ENCODE data around the gene KRTAP12-1.

KRTAP12-1 gene

GRCh38 chr21:44708866-44709425 is 27.0 kb upstream of the KRTAP12-1 start:
- H3K4me3 ChIP-seq (replicated peaks in 1 of 2; ENCODE audit: low read depth in 2 of 2, low read length in 2 of 2): no peak overlapping the region
- no peak for DNase-seq (ENCODE audit: low read depth in 2 of 2)
- TF ChIP-seq, protein P1, sequence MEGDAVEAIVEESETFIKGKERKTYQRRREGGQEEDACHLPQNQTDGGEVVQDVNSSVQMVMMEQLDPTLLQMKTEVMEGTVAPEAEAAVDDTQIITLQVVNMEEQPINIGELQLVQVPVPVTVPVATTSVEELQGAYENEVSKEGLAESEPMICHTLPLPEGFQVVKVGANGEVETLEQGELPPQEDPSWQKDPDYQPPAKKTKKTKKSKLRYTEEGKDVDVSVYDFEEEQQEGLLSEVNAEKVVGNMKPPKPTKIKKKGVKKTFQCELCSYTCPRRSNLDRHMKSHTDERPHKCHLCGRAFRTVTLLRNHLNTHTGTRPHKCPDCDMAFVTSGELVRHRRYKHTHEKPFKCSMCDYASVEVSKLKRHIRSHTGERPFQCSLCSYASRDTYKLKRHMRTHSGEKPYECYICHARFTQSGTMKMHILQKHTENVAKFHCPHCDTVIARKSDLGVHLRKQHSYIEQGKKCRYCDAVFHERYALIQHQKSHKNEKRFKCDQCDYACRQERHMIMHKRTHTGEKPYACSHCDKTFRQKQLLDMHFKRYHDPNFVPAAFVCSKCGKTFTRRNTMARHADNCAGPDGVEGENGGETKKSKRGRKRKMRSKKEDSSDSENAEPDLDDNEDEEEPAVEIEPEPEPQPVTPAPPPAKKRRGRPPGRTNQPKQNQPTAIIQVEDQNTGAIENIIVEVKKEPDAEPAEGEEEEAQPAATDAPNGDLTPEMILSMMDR (IDR thresholded peaks at IDR 0.05; ENCODE audit: low read depth, low read length): no peak

DNA sequence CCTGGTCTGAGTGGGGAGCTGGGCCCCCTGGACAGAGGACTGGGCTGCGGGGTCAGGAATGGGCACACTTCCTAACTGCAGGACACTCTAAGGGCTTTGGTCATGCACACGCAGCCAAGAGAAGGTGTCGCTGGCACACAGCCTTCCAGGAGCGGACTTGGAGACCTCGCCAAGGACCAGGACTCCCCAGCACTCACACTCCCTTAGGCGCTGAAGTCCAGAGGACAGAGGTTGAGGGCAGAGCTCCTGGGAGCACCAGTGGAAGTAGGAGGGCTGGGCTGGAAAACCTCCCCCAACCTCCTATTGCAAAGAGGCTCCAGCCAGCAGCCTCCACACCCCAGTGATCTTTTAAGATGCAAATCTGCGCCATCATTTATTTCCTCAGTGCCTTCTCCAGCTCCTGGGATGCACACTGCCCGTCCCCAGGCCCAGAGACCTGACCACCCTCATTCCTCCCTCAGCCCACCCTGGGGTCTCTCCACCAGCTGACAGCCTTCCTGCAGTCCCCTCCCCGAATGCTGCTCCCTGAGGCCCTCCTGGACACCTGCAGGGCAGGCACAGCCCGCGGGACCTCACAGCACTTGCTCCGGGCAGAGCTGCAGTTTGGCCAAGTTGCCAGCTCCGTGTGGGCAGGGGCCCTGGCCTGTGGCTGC is 26.4 kb upstream of the KRTAP12-1 start:
- DNase-seq (ENCODE audit: low read depth in 2 of 2): no peak
- TF ChIP-seq, protein P1 (IDR thresholded peaks at IDR 0.05; ENCODE audit: low read depth, low read length): no peak
- no peak overlapping the region for H3K4me3 ChIP-seq (replicated peaks in 1 of 2; ENCODE audit: low read depth in 2 of 2, low read length in 2 of 2)

DNA sequence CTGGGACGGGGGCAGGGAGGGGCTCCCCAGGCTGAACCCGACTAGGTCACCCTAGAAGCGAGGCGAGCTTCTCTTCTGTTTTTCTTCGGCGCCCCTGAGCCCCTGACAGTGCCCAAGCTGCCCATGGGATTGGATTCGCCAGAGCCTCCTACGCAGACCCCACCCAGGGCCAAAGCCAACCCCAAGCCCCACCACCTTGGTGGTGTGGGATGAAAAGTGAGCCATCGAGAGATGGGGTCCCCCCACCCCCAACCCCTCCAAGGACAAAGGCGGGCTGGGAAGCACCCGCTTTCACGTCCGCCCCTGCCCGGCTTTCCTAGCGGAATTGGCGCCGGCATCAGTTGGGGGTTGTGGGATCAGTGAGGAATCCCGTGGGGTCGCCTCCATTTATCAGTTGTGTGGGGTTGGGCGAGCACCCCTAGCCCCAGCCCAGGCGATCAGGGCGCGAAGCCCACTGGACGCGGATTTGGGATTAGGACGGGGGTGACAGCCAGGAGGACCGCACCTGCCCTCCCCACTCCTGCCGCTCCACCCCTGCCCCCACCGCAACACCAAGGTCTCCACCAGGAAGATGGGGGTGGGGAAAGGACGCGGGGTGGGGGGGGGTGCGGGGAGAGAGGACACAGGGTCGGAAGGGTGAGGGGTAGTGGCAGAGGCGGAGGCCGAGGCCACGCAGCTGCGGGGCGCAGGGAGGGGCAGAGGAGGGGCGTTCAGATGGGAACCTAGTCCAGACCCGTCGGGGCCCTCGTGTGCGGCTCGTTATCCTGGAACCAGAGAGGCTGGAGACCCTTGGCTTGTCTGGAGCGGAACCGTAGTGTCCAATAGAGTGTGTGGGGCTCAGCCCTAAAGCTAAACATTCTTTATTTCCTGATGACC is 25.0 kb upstream of the KRTAP12-1 start:
- no peak for DNase-seq (ENCODE audit: low read depth in 2 of 2)
- no peak overlapping the region for H3K4me3 ChIP-seq (replicated peaks in 1 of 2; ENCODE audit: low read depth in 2 of 2, low read length in 2 of 2)
- TF ChIP-seq, protein P1 (IDR thresholded peaks at IDR 0.05; ENCODE audit: low read depth, low read length): no peak

DNA sequence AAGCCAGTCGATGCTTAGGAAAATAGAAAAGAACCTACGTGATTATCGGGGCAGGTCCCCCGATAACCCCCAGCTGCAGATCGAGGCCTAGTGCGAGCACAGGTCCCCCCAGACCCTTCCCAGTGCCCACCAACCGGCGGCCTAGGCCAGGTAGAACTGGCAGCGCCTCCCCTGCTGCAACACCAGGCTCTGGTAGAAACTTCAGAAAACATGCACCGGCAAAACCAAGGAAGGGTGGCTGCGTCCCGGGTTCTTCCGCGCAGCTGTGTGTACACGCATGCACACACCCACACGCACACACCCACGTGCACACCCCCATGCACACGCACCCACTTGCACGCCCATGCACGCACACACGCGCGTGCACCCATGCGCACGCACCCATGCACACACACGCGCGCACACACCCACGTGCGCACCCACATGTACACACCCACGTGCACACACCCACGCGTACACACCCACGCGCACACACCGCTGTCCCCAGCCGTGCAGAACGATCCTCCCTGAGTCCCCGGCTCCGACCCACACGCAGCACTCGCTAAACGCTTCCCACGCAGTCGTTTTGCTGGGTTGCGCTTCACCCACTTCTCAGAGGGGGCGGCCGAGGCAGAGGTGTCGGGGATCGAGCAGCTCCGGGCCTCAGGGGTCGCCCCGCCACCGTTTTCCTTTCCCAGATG is 24.2 kb upstream of the KRTAP12-1 start:
- H3K4me3 ChIP-seq (replicated peaks in 1 of 2; ENCODE audit: low read depth in 2 of 2, low read length in 2 of 2): no peak overlapping the region
- TF ChIP-seq, protein P1 (IDR thresholded peaks at IDR 0.05; ENCODE audit: low read depth, low read length): no peak
- DNase-seq (ENCODE audit: low read depth in 2 of 2): no peak

DNA sequence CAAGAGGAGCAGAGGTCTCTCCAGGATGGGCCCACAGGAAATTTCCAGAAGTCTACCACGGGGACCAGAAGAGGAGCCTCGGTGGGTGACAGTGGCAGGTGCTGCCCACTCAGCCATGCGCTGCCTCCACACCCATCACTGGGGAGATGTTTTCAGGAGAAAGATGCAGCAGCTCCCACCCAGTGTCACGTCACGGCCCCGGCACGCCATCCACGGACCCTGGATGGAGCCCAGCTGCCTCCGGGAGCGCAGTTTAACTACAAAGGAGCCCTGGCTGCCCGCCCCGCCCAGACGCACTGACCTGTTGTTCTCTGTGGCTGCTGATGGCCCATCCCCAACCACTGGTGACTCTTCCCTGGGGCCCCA is 22.7 kb upstream of the KRTAP12-1 start:
- no peak overlapping the region for H3K4me3 ChIP-seq (replicated peaks in 1 of 2; ENCODE audit: low read depth in 2 of 2, low read length in 2 of 2)
- no peak for DNase-seq (ENCODE audit: low read depth in 2 of 2)

More for the DNA sequence above, 22.7 kb upstream of the KRTAP12-1 start:
- TF ChIP-seq, protein P1 (IDR thresholded peaks at IDR 0.05; ENCODE audit: low read depth, low read length): no peak

Data from cardiac fibroblast (primary cell).